ENCODE measurements around the gene HS6ST3.

DNA sequence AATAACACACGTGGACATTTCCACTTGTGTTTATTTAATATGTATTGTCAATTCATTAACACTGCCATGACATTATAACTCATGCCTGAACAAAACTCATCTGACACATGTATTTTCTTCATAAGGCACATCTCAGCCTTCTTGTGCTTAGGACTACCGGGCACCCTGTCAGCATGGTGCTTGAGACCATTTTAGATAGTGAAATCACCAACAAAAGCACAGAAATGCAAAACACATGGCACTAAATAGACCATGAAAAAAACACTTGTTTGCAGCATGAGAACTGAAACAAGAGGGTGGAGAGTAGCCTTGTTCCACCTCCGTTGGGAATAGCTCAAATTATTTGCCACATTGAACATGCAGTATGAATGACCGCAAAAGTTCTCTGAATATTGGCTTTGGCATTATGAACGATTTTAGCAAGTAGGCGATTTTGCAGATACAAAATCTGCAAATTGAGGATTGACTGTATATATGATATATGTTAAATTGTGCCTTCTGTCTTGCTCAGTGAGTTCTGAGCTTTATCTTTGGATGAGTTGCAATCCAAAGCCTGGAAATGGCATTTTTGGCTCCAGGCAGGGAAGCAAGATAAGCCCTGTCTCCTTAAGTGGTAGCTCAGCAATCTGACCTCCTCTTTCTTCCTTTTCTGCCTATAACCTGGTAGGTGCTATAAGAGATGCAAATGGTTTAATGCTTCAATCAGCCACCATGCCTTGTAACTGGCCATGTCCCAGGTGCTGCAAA, 328.2 kb downstream of the HS6ST3 start:
- TF ChIP-seq CTCF (conservative IDR thresholded peaks at IDR 0.05; ENCODE audit: low read depth, low read length) (no peak), EZH2phosphoT487 (IDR thresholded peaks at IDR 0.05; ENCODE audit: borderline replicate concordance, low read length) (no peak), EZH2 (IDR thresholded peaks at IDR 0.05; ENCODE audit: low read length, unreplicated experiment) (no peak)

Measured in PC-3 (cell line).